ENCODE results near the gene USP21. TPM values are rescaled to one million over a fixed set of nuclear protein-coding genes. Genes with fewer than 3 reads are reported as not detected.

USP21 gene
- total and polyA plus RNA-seq, 2 of the 13 experiments (the other 11 are each of a cell fraction or from before 2014, with no cell fraction given): 10.1 to 33.1 TPM

DNA sequence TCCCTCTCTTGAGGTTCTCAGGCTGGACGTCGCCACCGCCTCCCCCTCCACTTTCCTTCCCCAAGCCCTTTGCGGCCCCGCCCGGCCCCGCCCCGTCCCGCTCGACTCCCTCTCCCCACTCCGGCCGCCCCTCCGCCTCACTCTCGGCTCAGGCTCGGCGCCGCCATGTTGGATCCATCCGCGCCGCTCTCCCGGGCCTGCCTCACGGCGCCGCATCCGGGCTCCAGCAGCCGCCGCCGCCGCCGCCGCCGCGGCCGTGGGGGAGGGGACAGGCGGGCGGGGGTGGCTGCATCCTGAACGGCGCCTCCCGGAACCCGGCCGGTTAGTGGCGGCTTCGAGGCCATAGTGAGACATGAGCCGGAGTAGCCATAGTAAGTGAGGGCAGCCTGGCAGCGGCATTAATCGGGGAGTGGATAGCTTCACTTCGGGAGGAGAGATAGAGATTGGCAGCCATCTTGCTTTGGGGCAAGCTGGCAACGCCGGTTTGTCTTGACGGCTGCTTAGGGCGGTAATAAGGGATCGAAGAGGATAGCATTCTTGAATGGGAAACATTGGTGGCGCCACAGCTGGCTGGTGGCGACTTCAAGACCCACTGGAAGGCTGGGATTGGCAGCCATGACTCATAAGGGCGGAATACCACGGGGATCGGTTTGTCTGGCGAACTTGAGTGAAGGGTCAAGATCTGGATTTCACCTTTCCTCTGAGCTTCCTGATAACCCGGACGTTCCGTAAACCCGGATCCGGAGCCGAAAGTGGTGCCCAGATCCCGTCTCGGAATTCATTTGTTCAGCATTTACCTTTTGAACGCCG is 26.7 kb upstream of the USP21 start, which contains the start of gene DEDD (continued):
- TF ChIP-seq ARID4A (CRISPR knock-in tag; IDR thresholded peaks at IDR 0.05; ENCODE audit: borderline replicate concordance) (peak; percentile 40; the same call in 1 of the 2 replicates), TRIM24 (CRISPR knock-in tag; IDR thresholded peaks at IDR 0.05) (0 out of 2 replicates have a peak, but pooled peaks have one; percentile 17), HDAC2 (CRISPR knock-in tag; IDR thresholded peaks at IDR 0.05) (peak; percentile 47; the same call in 1 of the 2 replicates), CBX1 (IDR thresholded peaks at IDR 0.05; ENCODE audit: low read depth) (no peak), ZMYM3 (CRISPR knock-in tag; IDR thresholded peaks at IDR 0.05) (no peak), PRDM15 (CRISPR knock-in tag; IDR thresholded peaks at IDR 0.05) (peak; percentile 94), KDM5A (IDR thresholded peaks at IDR 0.05; ENCODE audit: borderline replicate concordance, low read length) (peak; percentile 69), ZNF839 (CRISPR knock-in tag; IDR thresholded peaks at IDR 0.05; ENCODE audit: borderline replicate concordance) (peak; percentile 60; the same call in 1 of the 2 replicates), ZSCAN31 (CRISPR knock-in tag; IDR thresholded peaks at IDR 0.05; ENCODE audit: low read depth) (peak; percentile 74), CBX5 (CRISPR knock-in tag; IDR thresholded peaks at IDR 0.05; ENCODE audit: borderline replicate concordance) (no peak), THAP9 (CRISPR knock-in tag; IDR thresholded peaks at IDR 0.05; ENCODE audit: borderline replicate concordance) (no peak; the same call in 1 of the 2 replicates), ZNF614 (CRISPR knock-in tag; IDR thresholded peaks at IDR 0.05; ENCODE audit: borderline replicate concordance) (no peak), ZBTB25 (CRISPR knock-in tag; IDR thresholded peaks at IDR 0.05) (peak; percentile 99)
